ENCODE measurements around the gene MFSD12.

MFSD12 gene

DNA sequence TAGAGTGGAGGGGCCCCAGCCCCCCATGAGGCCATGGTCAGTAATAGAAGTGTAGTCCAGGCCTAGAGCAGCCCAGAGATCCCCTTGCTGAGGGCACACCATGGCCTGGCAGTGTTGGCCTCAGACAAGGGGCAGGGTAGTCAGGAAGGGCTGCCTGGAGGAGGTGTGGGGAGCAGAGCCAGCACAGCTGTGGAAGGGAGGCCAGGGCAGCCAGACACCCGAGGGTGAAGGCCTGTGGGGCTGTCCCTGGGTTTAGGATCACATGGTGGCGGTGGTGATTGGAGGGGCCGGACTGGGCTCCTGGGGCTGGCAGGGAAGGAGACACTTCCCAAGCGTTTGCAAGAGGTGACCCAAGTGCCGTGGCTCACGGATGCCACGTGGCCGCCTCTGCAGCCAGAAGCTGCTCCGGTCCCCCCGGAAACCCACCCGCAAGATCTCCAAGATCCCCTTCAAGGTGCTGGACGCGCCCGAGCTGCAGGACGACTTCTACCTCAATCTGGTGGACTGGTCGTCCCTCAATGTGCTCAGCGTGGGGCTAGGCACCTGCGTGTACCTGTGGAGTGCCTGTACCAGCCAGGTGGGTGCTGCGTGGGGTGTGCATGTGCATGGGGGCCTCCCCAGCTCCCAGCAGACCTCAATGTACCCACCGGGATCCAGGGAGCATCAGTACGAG lies 30.0 kb downstream of the MFSD12 start:
- H3K4me3 ChIP-seq (ENCODE audit: low read length) = no peak overlapping the region
- H3K27me3 ChIP-seq (ENCODE audit: insufficient read depth, low read length) = no peaks in the 10 kb centered on the region
- H3K9ac ChIP-seq (ENCODE audit: low read depth, low read length) = no peak overlapping the region
- 97% methylated on average over 21 of the region's 21 CpGs for WGBS
- no peaks in the 10 kb centered on the region for H3K9me3 ChIP-seq (ENCODE audit: insufficient read depth, low read depth, low read length)
- H3K36me3 ChIP-seq (ENCODE audit: insufficient read depth, low read length) = peaks cover 54% of the 10 kb centered on the region
- H3K4me1 ChIP-seq (ENCODE audit: insufficient read depth, low read length) = no peaks in the 10 kb centered on the region
- H3K27ac ChIP-seq (ENCODE audit: low read depth, low read length) = no peak overlapping the region

GRCh38 chr19:3526507-3527237 lies 30.7 kb downstream of the MFSD12 start:
- WGBS = 96% methylated on average over 28 of the region's 28 CpGs
- no peaks in the 10 kb centered on the region for H3K9me3 ChIP-seq (ENCODE audit: insufficient read depth, low read depth, low read length)

DNA sequence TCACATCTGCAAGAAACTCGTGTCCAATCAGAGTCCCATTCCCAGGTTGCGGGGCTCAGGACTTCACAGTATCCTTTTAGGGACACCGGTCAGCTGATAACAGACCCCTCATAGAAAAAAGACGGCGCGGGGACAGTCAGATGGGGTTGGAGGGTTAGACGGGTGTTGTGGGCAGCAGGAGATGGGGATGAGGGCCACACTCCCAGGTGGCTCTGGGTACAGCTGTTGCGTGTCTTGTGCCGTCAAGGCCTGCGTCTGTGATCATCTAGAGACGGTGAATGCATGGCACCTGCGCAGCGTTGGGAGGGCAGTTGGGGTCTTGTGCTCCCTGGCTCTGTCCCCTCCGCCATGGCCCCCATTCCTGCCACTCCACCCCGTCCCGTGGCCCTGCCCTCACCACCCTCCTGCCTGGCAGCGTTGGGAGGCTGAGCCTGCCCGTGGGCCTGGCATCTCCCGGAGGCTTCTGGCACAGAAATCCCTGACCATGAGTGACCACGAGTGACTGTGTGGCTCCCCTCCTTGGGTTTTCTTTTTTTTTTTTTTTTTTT lies 32.4 kb downstream of the MFSD12 start:
- H3K9me3 ChIP-seq (ENCODE audit: insufficient read depth, low read depth, low read length) = no peaks in the 10 kb centered on the region
- 96% methylated on average over 19 of the region's 20 CpGs for WGBS
- no peaks in the 10 kb centered on the region; the same call in 1 of the 2 replicates for H3K4me1 ChIP-seq (ENCODE audit: insufficient read depth, low read length)
- peaks cover 38% of the 10 kb centered on the region for H3K36me3 ChIP-seq (ENCODE audit: insufficient read depth, low read length)
- no peak overlapping the region for H3K4me3 ChIP-seq (ENCODE audit: low read length)
- no peak overlapping the region for H3K27ac ChIP-seq (ENCODE audit: low read depth, low read length)
- no peak overlapping the region for H3K9ac ChIP-seq (ENCODE audit: low read depth, low read length)
- no peaks in the 10 kb centered on the region for H3K27me3 ChIP-seq (ENCODE audit: insufficient read depth, low read length)

More at GRCh38 chr19:3526507-3527237, 30.7 kb downstream of the MFSD12 start:
- Histone ChIP-seq H3K27ac (ENCODE audit: low read depth, low read length) (no peak overlapping the region), H3K4me1 (ENCODE audit: insufficient read depth, low read length) (no peaks in the 10 kb centered on the region), H3K36me3 (ENCODE audit: insufficient read depth, low read length) (peaks cover 47% of the 10 kb centered on the region), H3K9ac (ENCODE audit: low read depth, low read length) (no peak overlapping the region), H3K4me3 (ENCODE audit: low read length) (no peak overlapping the region), H3K27me3 (ENCODE audit: insufficient read depth, low read length) (no peaks in the 10 kb centered on the region)

DNA sequence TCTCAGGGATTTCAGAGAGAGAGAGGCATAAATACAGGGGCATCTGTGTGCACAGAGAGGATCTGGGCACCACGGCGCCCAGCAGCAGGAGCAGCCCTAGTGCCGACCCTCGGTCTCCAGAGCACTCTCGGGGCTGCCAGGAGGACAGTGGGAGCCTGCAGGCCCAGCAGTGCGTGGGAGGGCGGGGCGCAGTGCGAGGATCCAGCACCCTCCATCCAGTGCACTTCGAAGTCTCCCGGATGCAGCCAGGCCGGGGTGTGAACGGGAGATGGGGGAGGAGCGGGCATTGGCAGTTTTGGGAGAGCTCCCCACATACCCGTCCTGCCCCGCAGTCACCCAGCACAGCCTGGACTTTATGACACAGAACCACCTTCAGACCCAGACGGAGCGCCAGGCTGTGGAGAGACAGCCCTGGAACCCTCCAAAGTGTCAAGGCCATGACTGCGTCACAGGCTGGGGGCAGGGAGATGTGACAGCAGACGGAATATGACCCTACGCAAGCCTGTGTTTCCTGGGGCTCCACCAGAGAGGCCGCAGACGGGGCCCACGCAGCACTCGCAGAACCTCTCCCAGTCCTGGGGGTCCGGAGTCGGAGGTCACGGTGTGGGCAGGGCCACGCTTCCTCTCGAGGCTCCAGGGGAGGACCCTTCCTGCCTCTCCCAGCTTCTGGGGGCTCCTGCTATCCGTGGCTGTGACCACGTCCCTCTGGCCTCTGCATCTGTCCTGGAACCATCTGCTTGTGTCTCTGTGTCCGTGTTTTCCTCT lies 33.1 kb downstream of the MFSD12 start:
- 96% methylated on average over 33 of the region's 33 CpGs for WGBS
- Histone ChIP-seq H3K9me3 (ENCODE audit: insufficient read depth, low read depth, low read length) (no peaks in the 10 kb centered on the region), H3K27me3 (ENCODE audit: insufficient read depth, low read length) (no peaks in the 10 kb centered on the region), H3K27ac (ENCODE audit: low read depth, low read length) (no peak overlapping the region), H3K36me3 (ENCODE audit: insufficient read depth, low read length) (peaks cover 38% of the 10 kb centered on the region), H3K4me3 (ENCODE audit: low read length) (no peak overlapping the region), H3K4me1 (ENCODE audit: insufficient read depth, low read length) (peaks cover 4% of the 10 kb centered on the region), H3K9ac (ENCODE audit: low read depth, low read length) (no peak overlapping the region)

GRCh38 chr19:3523361-3524077 lies 33.9 kb downstream of the MFSD12 start:
- H3K27me3 ChIP-seq (ENCODE audit: insufficient read depth, low read length) = no peaks in the 10 kb centered on the region
- no peak overlapping the region for H3K27ac ChIP-seq (ENCODE audit: low read depth, low read length)
- H3K4me1 ChIP-seq (ENCODE audit: insufficient read depth, low read length) = peaks cover 12% of the 10 kb centered on the region
- H3K4me3 ChIP-seq (ENCODE audit: low read length) = no peak overlapping the region
- H3K36me3 ChIP-seq (ENCODE audit: insufficient read depth, low read length) = peaks cover 38% of the 10 kb centered on the region
- 95% methylated on average over 21 of the region's 21 CpGs for WGBS
- H3K9ac ChIP-seq (ENCODE audit: low read depth, low read length) = no peak overlapping the region
- H3K9me3 ChIP-seq (ENCODE audit: insufficient read depth, low read depth, low read length) = no peaks in the 10 kb centered on the region

- WGBS = 95% methylated on average over 40 of the region's 40 CpGs
- Histone ChIP-seq H3K36me3 (ENCODE audit: insufficient read depth, low read length) (peaks cover 33% of the 10 kb centered on the region), H3K27ac (ENCODE audit: low read depth, low read length) (no peak overlapping the region)
These were observed 34.7 kb downstream of the MFSD12 start for GRCh38 chr19:3522421-3523360.

GRCh38 chr19:3521104-3521445 lies 36.3 kb downstream of the MFSD12 start:
- H3K36me3 ChIP-seq (ENCODE audit: insufficient read depth, low read length) = peaks cover 21% of the 10 kb centered on the region
- 93% methylated on average over 7 of the region's 7 CpGs for WGBS
- H3K9ac ChIP-seq (ENCODE audit: low read depth, low read length) = 0 out of 2 replicates have a peak overlapping the region, but pooled peaks have one; percentile 2
- H3K4me3 ChIP-seq (ENCODE audit: low read length) = no peak overlapping the region
- H3K9me3 ChIP-seq (ENCODE audit: insufficient read depth, low read depth, low read length) = no peaks in the 10 kb centered on the region
- peaks cover 19% of the 10 kb centered on the region for H3K4me1 ChIP-seq (ENCODE audit: insufficient read depth, low read length)
- H3K27me3 ChIP-seq (ENCODE audit: insufficient read depth, low read length) = no peaks in the 10 kb centered on the region
- no peak overlapping the region for H3K27ac ChIP-seq (ENCODE audit: low read depth, low read length)

More at GRCh38 chr19:3522421-3523360, 34.7 kb downstream of the MFSD12 start:
- H3K9me3 ChIP-seq (ENCODE audit: insufficient read depth, low read depth, low read length) = no peaks in the 10 kb centered on the region
- no peak overlapping the region for H3K9ac ChIP-seq (ENCODE audit: low read depth, low read length)
- H3K27me3 ChIP-seq (ENCODE audit: insufficient read depth, low read length) = no peaks in the 10 kb centered on the region
- H3K4me3 ChIP-seq (ENCODE audit: low read length) = no peak overlapping the region
- peaks cover 18% of the 10 kb centered on the region for H3K4me1 ChIP-seq (ENCODE audit: insufficient read depth, low read length)

DNA sequence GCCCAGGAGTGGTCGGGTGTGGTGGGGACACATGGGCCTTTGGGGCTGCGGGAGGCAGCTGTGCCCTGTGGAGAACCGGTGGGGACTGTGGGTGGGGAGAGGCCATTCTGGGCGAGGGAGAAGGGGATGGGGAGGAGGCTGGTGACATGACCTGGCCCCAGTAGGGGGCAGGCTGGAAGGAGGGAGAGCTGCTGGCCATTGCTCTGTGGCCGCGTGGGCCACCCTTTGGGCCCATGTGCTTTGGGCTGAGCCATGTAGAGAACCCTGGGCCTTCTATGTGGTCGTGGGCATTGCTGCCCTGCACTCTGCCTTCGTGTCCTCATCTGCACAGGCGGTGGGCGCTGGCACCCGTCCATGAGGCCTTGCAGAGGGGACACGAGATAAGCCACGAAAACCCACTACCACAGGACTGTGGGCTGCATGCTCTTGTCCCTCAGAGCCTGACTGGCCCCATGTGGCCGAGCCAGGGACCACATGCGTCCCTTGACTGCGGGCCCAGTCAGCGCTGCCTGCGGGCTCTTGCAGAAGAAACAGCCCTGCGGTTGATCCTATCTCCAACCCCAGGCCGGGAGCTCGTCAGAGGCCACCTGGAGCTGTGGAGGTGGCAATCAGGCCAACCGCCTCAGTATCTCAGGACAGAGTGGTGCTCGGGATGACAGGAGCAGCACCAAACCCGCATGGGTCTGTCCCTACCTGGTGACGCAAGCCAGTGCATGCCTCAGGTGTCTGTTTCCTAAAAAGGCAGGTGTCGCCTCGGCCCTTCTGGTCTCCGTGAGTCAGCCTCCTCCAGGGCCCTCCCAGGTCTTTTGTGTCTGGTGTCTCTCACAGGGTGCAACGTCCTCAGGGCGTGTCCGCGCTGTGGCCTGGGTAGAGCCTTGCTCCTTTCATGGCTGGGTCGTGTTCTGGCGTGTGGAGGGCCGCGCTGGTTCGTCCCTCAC lies 37.0 kb downstream of the MFSD12 start:
- Histone ChIP-seq H3K9ac (ENCODE audit: low read depth, low read length) (0 out of 2 replicates have a peak overlapping the region, but pooled peaks have one; percentile 2), H3K27ac (ENCODE audit: low read depth, low read length) (no peak overlapping the region), H3K4me1 (ENCODE audit: insufficient read depth, low read length) (peaks cover 19% of the 10 kb centered on the region), H3K9me3 (ENCODE audit: insufficient read depth, low read depth, low read length) (no peaks in the 10 kb centered on the region), H3K4me3 (ENCODE audit: low read length) (no peak overlapping the region), H3K27me3 (ENCODE audit: insufficient read depth, low read length) (no peaks in the 10 kb centered on the region), H3K36me3 (ENCODE audit: insufficient read depth, low read length) (peaks cover 21% of the 10 kb centered on the region)
- 91% methylated on average over 37 of the region's 37 CpGs for WGBS

DNA sequence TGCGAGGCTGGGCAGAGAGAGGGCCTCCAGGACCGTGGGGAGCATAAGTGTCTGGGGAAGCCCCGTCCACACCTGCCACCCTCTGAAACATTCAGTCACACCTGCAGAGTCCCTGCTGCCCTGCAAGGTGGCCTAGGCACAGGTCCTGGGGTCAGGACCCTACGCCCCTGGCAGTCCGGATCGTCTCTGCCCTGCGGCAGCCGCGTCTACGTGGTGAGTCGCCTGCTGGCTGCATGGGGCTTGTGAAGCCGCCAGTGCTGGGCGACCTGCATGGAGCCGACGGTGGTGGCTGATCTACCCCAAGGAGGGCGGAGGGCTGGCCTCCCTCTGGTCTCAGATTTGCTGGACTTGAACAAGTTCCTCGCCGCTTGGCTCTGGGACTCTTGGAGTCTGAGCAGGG lies 38.3 kb downstream of the MFSD12 start:
- Histone ChIP-seq H3K9me3 (ENCODE audit: insufficient read depth, low read depth, low read length) (no peaks in the 10 kb centered on the region), H3K36me3 (ENCODE audit: insufficient read depth, low read length) (peaks cover 13% of the 10 kb centered on the region), H3K27ac (ENCODE audit: low read depth, low read length) (peak overlapping the region; percentile 54; the same call in 1 of the 2 replicates), H3K4me1 (ENCODE audit: insufficient read depth, low read length) (peaks cover 19% of the 10 kb centered on the region), H3K27me3 (ENCODE audit: insufficient read depth, low read length) (no peaks in the 10 kb centered on the region), H3K9ac (ENCODE audit: low read depth, low read length) (peak overlapping the region; percentile 23; the same call in 1 of the 2 replicates), H3K4me3 (ENCODE audit: low read length) (no peak overlapping the region)
- 90% methylated on average over 18 of the region's 18 CpGs for WGBS
